ENCODE data around the gene ARHGAP40. TPM values are rescaled to one million over a fixed set of nuclear protein-coding genes. Genes with fewer than 3 reads are reported as not detected.

Gene ARHGAP40
- polyA plus RNA-seq, 2 donors = 27.9 to 53.3 TPM

GRCh38 chr20:38670786-38671185 is 69.2 kb downstream of the ARHGAP40 start:
- Histone ChIP-seq H3K4me1 (ENCODE audit: control insufficient read depth in 2 of 2, insufficient read depth in 2 of 2, low read length in 1 of 2) (peaks cover 5 to 6% of the 10 kb centered on the region in 2 donors), H3K36me3 (ENCODE audit: control insufficient read depth in 2 of 2, insufficient read depth in 2 of 2, low read length in 1 of 2) (no peaks in the 10 kb centered on the region), H3K27me3 (ENCODE audit: control insufficient read depth in 1 of 2, insufficient read depth in 2 of 2, low read length in 2 of 2) (peaks cover 0 to 8% of the 10 kb centered on the region in 2 donors), H3K9me3 (ENCODE audit: control insufficient read depth in 2 of 2, insufficient read depth in 1 of 2, low read depth in 1 of 2, low read length in 1 of 2) (no peaks in the 10 kb centered on the region), H3K4me3 (ENCODE audit: low read depth in 1 of 2, low read length in 2 of 2) (no peak overlapping the region), H3K27ac (ENCODE audit: low read depth in 2 of 2, low read length in 1 of 2) (no peak overlapping the region)
- 67 to 73% methylated on average over 3 of the region's 3 CpGs for WGBS, 2 donors

- no peak overlapping the region for H3K4me3 ChIP-seq (ENCODE audit: low read depth in 1 of 2, low read length in 2 of 2)
- WGBS, 2 donors = 26 to 30% methylated on average over 6 of the region's 6 CpGs
- peaks cover 0 to 6% of the 10 kb centered on the region in 2 donors for H3K27me3 ChIP-seq (ENCODE audit: control insufficient read depth in 1 of 2, insufficient read depth in 2 of 2, low read length in 2 of 2)
- H3K36me3 ChIP-seq (ENCODE audit: control insufficient read depth in 2 of 2, insufficient read depth in 2 of 2, low read length in 1 of 2) = no peaks in the 10 kb centered on the region
- peaks cover 5 to 6% of the 10 kb centered on the region in 2 donors for H3K4me1 ChIP-seq (ENCODE audit: control insufficient read depth in 2 of 2, insufficient read depth in 2 of 2, low read length in 1 of 2)
- no peak overlapping the region for H3K27ac ChIP-seq (ENCODE audit: low read depth in 2 of 2, low read length in 1 of 2)
- no peaks in the 10 kb centered on the region for H3K9me3 ChIP-seq (ENCODE audit: control insufficient read depth in 2 of 2, insufficient read depth in 1 of 2, low read depth in 1 of 2, low read length in 1 of 2)
Measured at GRCh38 chr20:38671186-38671585, 69.6 kb downstream of the ARHGAP40 start.

DNA sequence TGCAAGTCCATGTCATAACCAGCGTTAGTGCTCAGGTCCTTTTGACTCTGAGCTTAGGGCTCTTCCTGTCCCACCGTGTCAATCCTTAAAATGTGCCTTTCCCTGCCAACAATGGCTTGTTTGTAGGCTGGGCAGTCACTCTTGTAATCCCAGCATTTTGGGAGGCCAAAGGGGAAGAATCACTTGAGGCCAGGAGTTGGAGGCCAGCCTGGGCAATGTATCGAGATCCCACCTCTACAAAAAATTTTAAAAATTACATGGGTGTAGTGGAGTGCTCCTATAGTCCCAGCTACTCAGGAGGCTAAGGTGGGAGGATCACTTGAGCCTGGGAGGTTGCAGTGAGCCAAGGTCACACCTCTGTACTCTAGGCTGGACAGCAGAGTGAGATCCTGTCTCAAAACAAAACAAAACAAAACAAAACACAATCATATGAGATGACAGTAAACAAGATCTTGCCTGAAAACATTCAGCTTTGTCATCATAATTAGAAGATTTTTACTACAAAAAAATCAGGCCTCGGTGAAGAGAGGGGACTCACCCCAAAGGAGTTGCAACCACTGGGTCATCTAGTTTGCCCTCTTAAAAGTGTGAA is 70.2 kb downstream of the ARHGAP40 start:
- Histone ChIP-seq H3K4me3 (ENCODE audit: low read depth in 1 of 2, low read length in 2 of 2) (no peak overlapping the region), H3K27me3 (ENCODE audit: control insufficient read depth in 1 of 2, insufficient read depth in 2 of 2, low read length in 2 of 2) (peaks cover 0 to 6% of the 10 kb centered on the region in 2 donors), H3K4me1 (ENCODE audit: control insufficient read depth in 2 of 2, insufficient read depth in 2 of 2, low read length in 1 of 2) (peaks cover 5 to 6% of the 10 kb centered on the region in 2 donors), H3K27ac (ENCODE audit: low read depth in 2 of 2, low read length in 1 of 2) (no peak overlapping the region), H3K9me3 (ENCODE audit: control insufficient read depth in 2 of 2, insufficient read depth in 1 of 2, low read depth in 1 of 2, low read length in 1 of 2) (no peaks in the 10 kb centered on the region), H3K36me3 (ENCODE audit: control insufficient read depth in 2 of 2, insufficient read depth in 2 of 2, low read length in 1 of 2) (no peaks in the 10 kb centered on the region)
- WGBS, 2 donors = 54% methylated on average over 4 of the region's 4 CpGs

DNA sequence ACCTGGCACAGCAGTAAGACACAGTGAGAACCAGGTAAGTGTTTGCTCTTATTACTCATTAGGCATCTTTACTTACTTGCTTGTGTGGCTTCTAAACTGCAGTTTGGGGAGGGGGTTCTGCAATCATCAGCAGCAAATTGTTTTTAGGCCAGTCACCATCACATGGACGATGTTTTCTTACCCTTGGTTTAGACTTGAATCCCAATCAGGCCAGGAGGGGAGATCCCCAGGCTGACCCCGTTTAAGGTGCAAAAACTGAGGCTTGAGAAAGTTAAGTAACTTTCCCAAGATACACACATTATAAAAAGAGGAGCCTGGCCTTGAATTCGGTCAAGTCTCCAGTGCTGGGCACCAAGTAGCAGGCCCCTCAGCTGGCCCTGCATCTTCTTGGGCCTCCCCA is 70.9 kb downstream of the ARHGAP40 start:
- 65 to 67% methylated on average over 3 of the region's 3 CpGs for whole genome bisulfite sequencing, 2 donors
- Histone ChIP-seq H3K9me3 (ENCODE audit: control insufficient read depth in 2 of 2, insufficient read depth in 1 of 2, low read depth in 1 of 2, low read length in 1 of 2) (no peaks in the 10 kb centered on the region), H3K27me3 (ENCODE audit: control insufficient read depth in 1 of 2, insufficient read depth in 2 of 2, low read length in 2 of 2) (peaks cover 0 to 6% of the 10 kb centered on the region in 2 donors)

GRCh38 chr20:38673261-38673660 is 71.7 kb downstream of the ARHGAP40 start:
- no peak overlapping the region for H3K27ac ChIP-seq (ENCODE audit: low read depth in 2 of 2, low read length in 1 of 2)
- H3K27me3 ChIP-seq (ENCODE audit: control insufficient read depth in 1 of 2, insufficient read depth in 2 of 2, low read length in 2 of 2) = peaks cover 0 to 6% of the 10 kb centered on the region in 2 donors
- no peaks in the 10 kb centered on the region for H3K36me3 ChIP-seq (ENCODE audit: control insufficient read depth in 2 of 2, insufficient read depth in 2 of 2, low read length in 1 of 2)
- WGBS, 2 donors = 31 to 33% methylated on average over 5 of the region's 5 CpGs
- no peak overlapping the region for H3K4me3 ChIP-seq (ENCODE audit: low read depth in 1 of 2, low read length in 2 of 2)
- H3K9me3 ChIP-seq (ENCODE audit: control insufficient read depth in 2 of 2, insufficient read depth in 1 of 2, low read depth in 1 of 2, low read length in 1 of 2) = no peaks in the 10 kb centered on the region
- H3K4me1 ChIP-seq (ENCODE audit: control insufficient read depth in 2 of 2, insufficient read depth in 2 of 2, low read length in 1 of 2) = peaks cover 5 to 6% of the 10 kb centered on the region in 2 donors

More for the DNA sequence above, 70.9 kb downstream of the ARHGAP40 start:
- H3K27ac ChIP-seq (ENCODE audit: low read depth in 2 of 2, low read length in 1 of 2) = no peak overlapping the region
- H3K4me3 ChIP-seq (ENCODE audit: low read depth in 1 of 2, low read length in 2 of 2) = no peak overlapping the region
- peaks cover 5 to 6% of the 10 kb centered on the region in 2 donors for H3K4me1 ChIP-seq (ENCODE audit: control insufficient read depth in 2 of 2, insufficient read depth in 2 of 2, low read length in 1 of 2)
- no peaks in the 10 kb centered on the region for H3K36me3 ChIP-seq (ENCODE audit: control insufficient read depth in 2 of 2, insufficient read depth in 2 of 2, low read length in 1 of 2)

DNA sequence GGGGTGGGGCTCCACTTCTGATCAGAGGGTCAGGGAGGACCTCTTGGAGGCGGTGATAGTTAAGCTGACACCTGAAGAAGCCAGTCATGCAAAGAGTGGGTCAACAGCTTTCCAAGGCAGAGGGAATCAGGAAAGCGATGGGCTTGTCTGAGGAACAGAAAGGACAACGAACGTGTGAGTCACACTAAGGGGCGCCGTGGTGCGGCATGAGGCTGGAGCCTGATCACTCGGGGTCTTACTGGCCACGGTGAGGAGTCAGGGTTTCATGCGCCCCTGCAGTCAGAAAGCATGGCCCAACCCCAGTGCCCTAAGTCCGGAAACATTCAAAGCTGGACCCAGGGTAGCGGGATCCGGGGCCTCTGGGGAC is 72.1 kb downstream of the ARHGAP40 start:
- Histone ChIP-seq H3K4me3 (ENCODE audit: low read depth in 1 of 2, low read length in 2 of 2) (peak overlapping the region; percentile 28 to 46), H3K36me3 (ENCODE audit: control insufficient read depth in 2 of 2, insufficient read depth in 2 of 2, low read length in 1 of 2) (no peaks in the 10 kb centered on the region), H3K27me3 (ENCODE audit: control insufficient read depth in 1 of 2, insufficient read depth in 2 of 2, low read length in 2 of 2) (peaks cover 0 to 6% of the 10 kb centered on the region in 2 donors), H3K4me1 (ENCODE audit: control insufficient read depth in 2 of 2, insufficient read depth in 2 of 2, low read length in 1 of 2) (peaks cover 5 to 6% of the 10 kb centered on the region in 2 donors), H3K27ac (ENCODE audit: low read depth in 2 of 2, low read length in 1 of 2) (no peak overlapping the region), H3K9me3 (ENCODE audit: control insufficient read depth in 2 of 2, insufficient read depth in 1 of 2, low read depth in 1 of 2, low read length in 1 of 2) (no peaks in the 10 kb centered on the region)
- 2 to 4% methylated on average over 13 of the region's 13 CpGs for WGBS, 2 donors

GRCh38 chr20:38674092-38674764 is 72.6 kb downstream of the ARHGAP40 start:
- H3K4me3 ChIP-seq (ENCODE audit: low read depth in 1 of 2, low read length in 2 of 2) = peak overlapping the region; percentile 28 to 46
- peaks cover 0 to 6% of the 10 kb centered on the region in 2 donors for H3K27me3 ChIP-seq (ENCODE audit: control insufficient read depth in 1 of 2, insufficient read depth in 2 of 2, low read length in 2 of 2)
- no peak overlapping the region for H3K27ac ChIP-seq (ENCODE audit: low read depth in 2 of 2, low read length in 1 of 2)
- WGBS, 2 donors = 4 to 5% methylated on average over 57 to 75 of the region's 75 CpGs
- H3K36me3 ChIP-seq (ENCODE audit: control insufficient read depth in 2 of 2, insufficient read depth in 2 of 2, low read length in 1 of 2) = no peaks in the 10 kb centered on the region
- peaks cover 5 to 6% of the 10 kb centered on the region in 2 donors for H3K4me1 ChIP-seq (ENCODE audit: control insufficient read depth in 2 of 2, insufficient read depth in 2 of 2, low read length in 1 of 2)
- no peaks in the 10 kb centered on the region for H3K9me3 ChIP-seq (ENCODE audit: control insufficient read depth in 2 of 2, insufficient read depth in 1 of 2, low read depth in 1 of 2, low read length in 1 of 2)

GRCh38 chr20:38674765-38675133 is 73.1 kb downstream of the ARHGAP40 start:
- no peaks in the 10 kb centered on the region for H3K36me3 ChIP-seq (ENCODE audit: control insufficient read depth in 2 of 2, insufficient read depth in 2 of 2, low read length in 1 of 2)
- no peak overlapping the region for H3K27ac ChIP-seq (ENCODE audit: low read depth in 2 of 2, low read length in 1 of 2)
- H3K4me3 ChIP-seq (ENCODE audit: low read depth in 1 of 2, low read length in 2 of 2) = no peak overlapping the region
- no peaks in the 10 kb centered on the region for H3K9me3 ChIP-seq (ENCODE audit: control insufficient read depth in 2 of 2, insufficient read depth in 1 of 2, low read depth in 1 of 2, low read length in 1 of 2)
- H3K4me1 ChIP-seq (ENCODE audit: control insufficient read depth in 2 of 2, insufficient read depth in 2 of 2, low read length in 1 of 2) = peaks cover 5 to 6% of the 10 kb centered on the region in 2 donors
- H3K27me3 ChIP-seq (ENCODE audit: control insufficient read depth in 1 of 2, insufficient read depth in 2 of 2, low read length in 2 of 2) = peaks cover 0 to 6% of the 10 kb centered on the region in 2 donors
- 24 to 32% methylated on average over 13 of the region's 13 CpGs for WGBS, 2 donors

GRCh38 chr20:38676576-38676975 is 75.0 kb downstream of the ARHGAP40 start:
- Histone ChIP-seq H3K36me3 (ENCODE audit: control insufficient read depth in 2 of 2, insufficient read depth in 2 of 2, low read length in 1 of 2) (no peaks in the 10 kb centered on the region), H3K9me3 (ENCODE audit: control insufficient read depth in 2 of 2, insufficient read depth in 1 of 2, low read depth in 1 of 2, low read length in 1 of 2) (no peaks in the 10 kb centered on the region), H3K27ac (ENCODE audit: low read depth in 2 of 2, low read length in 1 of 2) (no peak overlapping the region), H3K27me3 (ENCODE audit: control insufficient read depth in 1 of 2, insufficient read depth in 2 of 2, low read length in 2 of 2) (peaks cover 0 to 6% of the 10 kb centered on the region in 2 donors), H3K4me1 (ENCODE audit: control insufficient read depth in 2 of 2, insufficient read depth in 2 of 2, low read length in 1 of 2) (peaks cover 5 to 6% of the 10 kb centered on the region in 2 donors), H3K4me3 (ENCODE audit: low read depth in 1 of 2, low read length in 2 of 2) (no peak overlapping the region)
- 83 to 93% methylated on average over 5 of the region's 5 CpGs for WGBS, 2 donors

Measured in esophagus (tissue), 2 donors.